Hypothalamus (tissue), 51 donors: Measurements from ENCODE around the gene ARHGEF16.

Experiments
- DNase-seq, 51 donors: peaks; one replicate each; lab custom pipeline; 2025; lab: John Stamatoyannopoulos, UW

Gene ARHGEF16

GRCh38 chr1:3465091-3465934 is 10.8 kb downstream of the ARHGEF16 start:
- no peak for DNase-seq

DNA sequence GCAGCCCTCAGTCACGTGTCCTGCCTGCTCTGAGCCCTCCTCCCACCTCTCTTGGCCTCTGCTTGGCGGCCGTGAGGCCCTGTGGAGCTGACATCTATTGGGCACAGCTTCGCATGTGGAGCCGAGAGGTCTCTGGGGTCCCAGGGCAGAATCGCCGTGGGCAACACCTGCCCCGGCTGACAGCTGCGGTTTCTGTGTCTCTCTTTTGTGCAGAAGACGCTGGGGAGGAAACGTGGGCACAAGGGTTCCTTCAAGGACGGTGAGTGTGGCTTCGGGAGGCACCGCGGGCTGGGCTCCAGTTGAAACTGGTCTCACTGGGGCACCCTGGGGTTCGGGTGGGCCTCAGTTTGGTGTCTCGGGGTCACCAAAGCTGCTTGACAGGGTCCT is 11.5 kb downstream of the ARHGEF16 start:
- no peak for DNase-seq

DNA sequence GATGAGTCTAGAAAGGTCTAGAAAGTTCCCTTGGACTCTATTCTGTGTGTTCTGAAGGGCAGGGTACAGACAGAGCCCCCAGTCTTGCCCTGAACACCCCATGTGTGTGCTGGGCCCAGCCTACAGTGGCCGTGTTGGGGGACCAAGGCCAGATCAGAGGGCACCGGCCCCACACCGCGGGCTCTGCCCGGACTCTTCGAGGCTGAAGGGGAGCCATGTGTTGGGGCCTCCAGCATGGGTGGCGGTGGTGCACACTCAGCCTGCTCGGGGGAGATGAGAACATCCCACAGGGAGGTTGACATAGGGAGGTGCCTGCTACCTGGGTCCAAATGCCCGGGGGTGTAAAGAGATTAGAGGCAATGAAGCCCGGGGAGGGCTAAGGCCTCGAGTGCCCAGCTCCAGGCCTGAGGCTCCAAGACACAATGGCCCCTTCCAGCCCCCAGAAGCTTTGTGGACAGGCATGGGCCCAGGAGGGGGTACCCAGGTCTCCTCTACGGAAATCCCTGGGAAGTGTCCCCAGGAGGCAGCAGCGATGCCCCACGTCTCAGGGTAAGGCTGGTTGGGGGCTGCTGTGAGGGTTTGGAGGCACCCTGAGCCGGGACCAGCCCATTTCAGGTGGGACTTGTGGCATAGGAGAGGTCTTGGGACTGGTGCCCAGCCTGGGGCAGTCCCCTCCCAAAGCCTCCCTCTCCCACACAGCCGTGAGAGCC is 12.1 kb downstream of the ARHGEF16 start:
- DNase-seq: no peak

DNA sequence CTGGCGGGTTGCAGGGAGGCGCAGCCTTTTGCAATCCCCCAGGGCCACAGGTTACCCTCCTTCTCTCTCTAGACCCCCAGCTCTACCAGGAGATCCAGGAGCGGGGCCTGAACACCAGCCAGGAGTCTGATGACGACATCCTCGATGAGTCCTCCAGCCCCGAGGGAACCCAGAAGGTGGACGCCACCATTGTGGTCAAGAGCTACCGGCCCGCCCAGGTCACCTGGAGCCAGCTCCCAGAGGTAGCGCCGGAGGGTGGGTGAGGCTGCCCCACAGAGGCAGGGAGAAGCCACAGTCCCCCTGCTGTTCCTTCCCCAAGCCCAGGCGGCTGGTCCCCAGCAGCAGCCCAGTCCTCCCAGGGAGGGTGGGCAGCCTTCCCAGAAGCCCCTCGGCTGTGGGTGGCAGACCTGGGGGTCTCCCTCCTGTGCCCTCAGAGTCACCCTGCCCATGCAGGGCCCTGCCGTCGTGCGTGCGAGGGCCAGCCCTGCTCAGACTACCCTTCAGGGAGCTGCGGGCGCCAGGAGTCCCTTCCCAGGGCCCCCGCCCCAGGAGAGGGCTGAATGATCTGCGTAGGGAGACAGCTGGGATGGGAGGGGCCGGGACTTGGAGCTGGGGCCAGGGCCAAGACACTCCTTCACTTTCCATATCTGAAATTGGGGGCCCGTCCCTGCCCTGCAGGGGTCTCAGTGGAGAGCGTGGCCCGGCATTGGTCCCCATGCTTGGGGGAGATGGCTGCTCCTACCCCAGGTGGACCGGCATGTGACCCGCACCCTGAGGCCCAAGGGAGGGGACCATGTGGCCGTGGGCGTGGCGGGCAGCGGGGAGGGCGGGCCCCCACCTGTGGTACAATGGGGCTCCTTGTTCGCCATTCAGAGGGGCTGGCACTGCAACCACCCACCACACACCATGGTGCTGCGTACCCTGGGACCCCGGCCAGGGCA is 12.9 kb downstream of the ARHGEF16 start:
- no peak for DNase-seq

DNA sequence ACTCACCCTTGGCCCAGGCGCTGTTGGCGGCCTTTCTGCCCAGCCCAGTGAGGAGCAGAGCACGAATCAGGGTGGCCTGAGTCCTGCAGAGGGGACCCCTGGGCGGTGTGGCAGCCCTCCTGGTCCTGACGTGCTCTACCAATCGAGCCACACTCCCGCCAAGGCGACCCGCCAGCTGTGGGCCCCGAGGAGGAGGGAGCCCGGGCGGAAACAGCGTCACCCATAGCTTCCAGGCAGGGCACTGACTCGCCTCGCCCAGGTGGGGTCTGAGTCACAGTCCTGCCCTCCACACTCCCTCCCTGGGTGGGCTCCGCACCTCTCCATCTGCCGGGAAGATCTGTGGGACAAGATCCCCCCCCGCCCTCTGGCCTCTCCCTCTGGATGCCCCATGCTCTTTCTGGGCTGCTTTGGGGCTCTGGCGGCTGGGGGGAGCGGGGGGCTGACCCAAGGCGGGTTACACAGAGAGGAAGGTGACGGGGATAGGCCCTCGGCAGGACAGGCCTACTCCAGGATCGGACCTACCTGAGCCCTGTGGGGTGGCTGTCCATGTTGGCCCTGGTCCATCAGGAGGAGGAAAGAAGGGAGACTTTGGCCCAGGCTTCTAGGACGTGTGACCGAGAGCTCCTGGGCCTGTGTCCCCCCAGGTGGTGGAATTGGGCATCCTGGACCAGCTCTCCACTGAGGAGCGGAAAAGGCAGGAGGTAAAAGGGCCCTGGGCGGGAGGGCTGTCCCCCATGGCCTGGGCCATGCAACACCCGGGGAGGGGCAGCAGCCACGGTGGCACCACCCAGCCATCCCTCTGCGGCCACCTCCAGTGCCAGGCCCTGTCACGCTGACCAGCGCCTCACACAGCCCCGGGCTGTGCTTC is 14.0 kb downstream of the ARHGEF16 start:
- no peak for DNase-seq

GRCh38 chr1:3469104-3469848 is 14.8 kb downstream of the ARHGEF16 start:
- no peak for DNase-seq

GRCh38 chr1:3469849-3470649 is 15.6 kb downstream of the ARHGEF16 start:
- no peak for DNase-seq

GRCh38 chr1:3470650-3471355 is 16.3 kb downstream of the ARHGEF16 start:
- DNase-seq: no peak

DNA sequence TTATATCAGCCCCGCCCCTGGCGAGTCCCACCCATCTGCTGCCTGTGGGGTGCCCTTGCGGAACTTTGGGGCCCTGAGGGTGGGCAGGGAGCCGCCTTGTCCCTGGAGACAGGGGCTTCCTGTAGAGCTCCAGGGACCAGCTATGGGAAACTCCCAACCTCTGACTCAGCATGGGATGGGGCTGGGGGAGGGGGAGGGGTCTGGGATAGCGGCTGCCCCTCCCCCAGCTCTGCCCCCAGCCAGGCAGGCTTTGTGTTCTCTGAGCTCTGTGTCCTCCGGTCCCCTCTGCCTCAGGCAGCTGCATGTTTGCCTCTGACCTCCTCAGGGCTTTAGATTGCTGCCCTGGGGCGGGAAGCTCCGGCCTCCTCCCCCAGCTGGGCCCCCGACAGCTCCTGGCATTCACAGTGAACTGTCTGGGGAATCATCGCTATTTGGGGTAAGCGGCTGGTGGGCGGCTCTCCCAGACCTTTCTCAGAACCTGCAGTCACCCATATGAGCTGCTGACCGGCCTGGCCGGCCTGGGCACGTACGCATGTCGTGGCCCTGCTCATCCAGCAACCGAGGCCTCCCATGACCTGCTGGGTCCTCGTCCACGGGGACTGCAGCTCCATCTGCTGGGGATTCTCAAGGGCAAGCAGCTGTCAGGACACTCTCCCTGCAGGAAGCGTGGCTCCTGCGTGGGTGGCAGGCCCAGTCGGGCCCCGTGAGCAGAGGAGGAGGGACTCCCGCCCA is 17.1 kb downstream of the ARHGEF16 start:
- peak in 14 of 51 donors; percentile 12 to 60 (median 37) for DNase-seq

GRCh38 chr1:3472088-3472850 is 17.8 kb downstream of the ARHGEF16 start:
- DNase-seq: no peak

- DNase-seq: no peak
These were observed 18.4 kb downstream of the ARHGEF16 start for GRCh38 chr1:3472906-3473305.

DNA sequence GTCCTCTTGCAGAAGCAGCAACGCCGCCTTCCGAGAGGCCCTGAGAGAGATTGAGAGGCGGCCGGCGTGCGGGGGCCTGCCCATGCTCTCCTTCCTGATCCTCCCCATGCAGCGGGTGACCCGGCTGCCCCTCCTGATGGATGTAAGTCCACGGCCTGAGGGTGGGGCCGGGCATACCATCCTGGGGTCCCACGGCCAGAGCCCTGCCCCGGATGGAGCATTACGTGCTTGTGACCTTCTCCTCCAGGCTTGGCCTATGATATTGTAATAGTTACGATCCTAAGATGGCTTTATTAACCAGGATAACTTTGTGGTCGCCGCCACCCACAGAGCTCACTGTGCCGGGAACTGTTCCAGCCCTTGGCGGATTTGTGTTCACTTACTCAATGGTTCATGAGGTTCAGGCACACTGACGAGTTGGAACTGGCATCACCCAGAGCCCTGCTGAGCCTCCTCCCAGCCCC is 18.9 kb downstream of the ARHGEF16 start:
- peak in 4 of 51 donors; percentile 15 to 31 (median 22) for DNase-seq

- no peak for DNase-seq
These were observed 19.6 kb downstream of the ARHGEF16 start for GRCh38 chr1:3474016-3474415.

DNA sequence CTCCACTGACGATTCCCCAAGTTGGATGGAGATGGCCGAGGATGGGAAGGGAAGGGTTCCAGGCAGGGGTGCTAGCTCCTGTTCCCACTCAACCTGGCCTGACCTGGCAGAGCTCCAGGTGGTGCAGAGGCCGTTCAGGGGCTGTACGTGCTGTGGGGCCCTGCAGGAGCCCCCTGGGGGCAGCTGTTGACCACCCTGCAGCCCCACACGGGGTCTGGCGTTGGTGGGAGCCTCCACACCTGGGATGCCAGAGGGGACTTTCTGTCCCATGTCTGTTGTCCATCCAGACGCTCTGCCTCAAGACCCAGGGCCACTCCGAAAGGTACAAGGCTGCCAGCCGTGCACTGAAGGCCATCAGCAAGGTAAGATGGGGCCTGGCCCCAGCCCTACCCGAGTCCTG is 20.0 kb downstream of the ARHGEF16 start:
- DNase-seq: no peak

DNA sequence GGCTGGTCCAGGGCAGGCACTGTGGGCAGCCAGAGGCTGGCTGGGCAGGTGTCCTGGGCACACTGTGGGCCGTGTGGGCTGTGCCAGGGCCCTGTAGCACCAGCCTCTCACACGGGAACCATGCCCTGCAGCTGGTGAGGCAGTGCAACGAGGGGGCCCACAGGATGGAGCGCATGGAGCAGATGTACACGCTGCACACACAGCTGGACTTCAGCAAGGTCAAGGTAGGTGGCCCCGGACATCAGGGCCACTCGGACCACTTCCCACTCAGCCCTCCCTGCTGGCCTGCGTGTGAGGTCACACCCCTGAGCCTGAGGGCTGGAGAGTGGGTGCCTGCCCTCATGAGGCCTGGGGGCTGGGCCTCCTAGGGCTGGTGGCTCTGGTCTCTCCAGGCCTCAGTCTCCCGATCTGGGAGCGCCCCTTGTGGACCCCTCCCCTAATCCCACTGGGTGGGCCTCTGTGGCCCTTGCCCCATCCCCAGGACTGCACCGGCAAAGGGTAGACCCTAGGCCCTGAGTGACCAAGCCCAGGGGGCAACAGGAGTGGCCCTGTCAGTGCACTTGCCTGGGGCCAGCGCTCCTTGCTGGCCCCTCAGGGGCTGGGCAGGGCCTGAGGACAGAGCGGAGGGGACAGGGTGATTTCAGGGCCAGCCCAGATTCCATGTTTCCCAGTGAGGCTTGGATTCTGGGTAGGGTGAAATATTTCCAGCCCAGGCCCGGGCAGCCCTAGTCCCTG is 21.5 kb downstream of the ARHGEF16 start:
- DNase-seq: no peak
